MCF 10A (cell line): Measurements from ENCODE around the gene PHOX2A. TPM values are rescaled to one million over a fixed set of nuclear protein-coding genes. Genes with fewer than 3 reads are reported as not detected.
"Not testable (repeated sequence)": the region's sequence is repeated elsewhere in the genome, so short reads cannot be mapped to it uniquely, and the experiment has no call there.

Experiments used
- BruUV-seq: library from RNA; stranded (reverse); fragments of 400-500 nt; replicated peaks from 2 replicates; lab custom pipeline; 2021; lab: Mats Ljungman, UMichigan
- CTCF ChIA-PET: fragments of 300-600 bp; sonication (Branson Sonifier 250); formaldehyde crosslinking; extraction: SDS; loops from one replicate; lab custom pipeline; 2021; ENCODE audit warnings: antibody characterized with exemption, inconsistent platforms; lab: Yijun Ruan, JAX
- POLR2A ChIA-PET: fragments of 300-600, 350-650 bp; sonication (Branson Sonifier 250); formaldehyde crosslinking; extraction: SDS; loops from one replicate; lab custom pipeline; 2020; ENCODE audit warnings: antibody characterized with exemption, inconsistent platforms; lab: Yijun Ruan, JAX
- DNase-seq: peaks from one replicate; pipeline ENCODE4 v3.0.0-alpha.2; 2018; ENCODE audit not compliant: unreplicated experiment
- H3K27ac Mint-ChIP-seq: one replicate; pipeline ENCODE4 v1.8.0; 2022; ENCODE audit warnings: mild to moderate bottlenecking, low read depth, mixed read lengths; ENCODE audit not compliant: unreplicated experiment
- H3K27me3 Mint-ChIP-seq: one replicate; pipeline ENCODE4 v1.8.0; 2022; ENCODE audit warnings: mixed read lengths; ENCODE audit not compliant: insufficient read depth, unreplicated experiment
- H3K36me3 Mint-ChIP-seq: one replicate; pipeline ENCODE4 v1.8.0; 2022; ENCODE audit warnings: mild to moderate bottlenecking, moderate library complexity, mixed read lengths; ENCODE audit not compliant: insufficient read depth, unreplicated experiment
- H3K4me1 Mint-ChIP-seq: one replicate; pipeline ENCODE4 v1.8.0; 2022; ENCODE audit warnings: mixed read lengths; ENCODE audit not compliant: insufficient read depth, unreplicated experiment
- H3K4me3 Mint-ChIP-seq: one replicate; pipeline ENCODE4 v1.8.0; 2022; ENCODE audit warnings: mild to moderate bottlenecking, moderate library complexity, mixed read lengths; ENCODE audit not compliant: unreplicated experiment
- H3K9me3 Mint-ChIP-seq: one replicate; pipeline ENCODE4 v1.8.0; 2022; ENCODE audit warnings: mixed read lengths; ENCODE audit not compliant: unreplicated experiment
- CTCF ChIP-seq: fragments of 200-600 bp; IDR thresholded peaks from one replicate; pipeline ENCODE4 v1.8.0; 2022; ENCODE audit warnings: antibody characterized with exemption, mild to moderate bottlenecking; ENCODE audit not compliant: unreplicated experiment
- intact Hi-C: fragments of 100-400 bp; cut with micrococcal nuclease; formaldehyde crosslinking; loops from 2 replicates; pipeline ENCODE4 v1.14.1; 2022
- total RNA-seq: library from RNA; stranded (reverse); gene quantifications from 2 replicates; pipeline ENCODE4 v1.2.3, GENCODE V29; 2022

The PHOX2A gene
- total RNA-seq, 1 experiment from 2014 or later: not detected

GRCh38 chr11:72203163-72203562, 40.8 kb downstream of the PHOX2A start:
- Mint-ChIP-seq H3K27ac (no peak overlapping the region), H3K27me3 (no peaks in the 10 kb centered on the region), H3K4me1 (no peaks in the 10 kb centered on the region), H3K36me3 (no peaks in the 10 kb centered on the region), H3K9me3 (no peaks in the 10 kb centered on the region), H3K4me3 (no peak overlapping the region)
- ChIA-PET POLR2A (no interaction called here), CTCF (interaction anchor here (0.6 to 1.0 kb wide), 2 partner anchors 21 to 95 kb away, joined by 3 read pairs; no protein-coding TSS in a partner anchor)
- intact Hi-C loops: no loop called here
- DNase-seq: no peak
- no TSS peak for BruUV-seq
- no peak for TF ChIP-seq CTCF

GRCh38 chr11:72202571-72202970, 41.4 kb downstream of the PHOX2A start:
- no peak for TF ChIP-seq CTCF
- no peaks in the 10 kb centered on the region for H3K4me1 Mint-ChIP-seq
- CTCF ChIA-PET: interaction anchor here (0.6 to 0.9 kb wide), 2 partner anchors 59 to 208 kb away, joined by 3 to 4 read pairs; no protein-coding TSS in a partner anchor

GRCh38 chr11:72201445-72201844, 42.5 kb downstream of the PHOX2A start:
- H3K27me3 Mint-ChIP-seq, H3K4me3 Mint-ChIP-seq, H3K4me1 Mint-ChIP-seq, CTCF ChIA-PET, POLR2A ChIA-PET, DNase-seq, intact Hi-C loops, H3K27ac Mint-ChIP-seq, H3K9me3 Mint-ChIP-seq, BruUV-seq, H3K36me3 Mint-ChIP-seq: not testable (repeated sequence)

More at GRCh38 chr11:72202571-72202970, 41.4 kb downstream of the PHOX2A start:
- Mint-ChIP-seq H3K36me3 (no peaks in the 10 kb centered on the region), H3K27me3 (no peaks in the 10 kb centered on the region), H3K4me3 (no peak overlapping the region), H3K27ac (no peak overlapping the region), H3K9me3 (no peaks in the 10 kb centered on the region)
- BruUV-seq: no TSS peak
- no peak for DNase-seq
- intact Hi-C loops: no loop called here
- POLR2A ChIA-PET: interaction anchor here (0.8 to 0.9 kb wide), 2 partner anchors 9 to 17 kb away, joined by 3 read pairs; no protein-coding TSS in a partner anchor

GRCh38 chr11:72195518-72196270, 48.3 kb downstream of the PHOX2A start:
- no TSS peak for BruUV-seq
- no peak for TF ChIP-seq CTCF
- H3K27me3 Mint-ChIP-seq: no peaks in the 10 kb centered on the region
- DNase-seq: no peak
- no peaks in the 10 kb centered on the region for H3K9me3 Mint-ChIP-seq
- POLR2A ChIA-PET: interaction anchor here (0.7 to 1.5 kb wide), 3 partner anchors 15 to 45 kb away, joined by 3 read pairs; no protein-coding TSS in a partner anchor
- H3K27ac Mint-ChIP-seq: no peak overlapping the region
- H3K4me3 Mint-ChIP-seq: no peak overlapping the region
- H3K4me1 Mint-ChIP-seq: peaks cover 7% of the 10 kb centered on the region
- H3K36me3 Mint-ChIP-seq: peaks cover 2% of the 10 kb centered on the region
- intact Hi-C loops: no loop called here
- CTCF ChIA-PET: interaction anchor here (0.7 to 4.9 kb wide), 3 partner anchors 13 to 219 kb away, joined by 3 to 33 read pairs (median 3); no protein-coding TSS in a partner anchor
